GM21447 (cell line): ENCODE measurements around the gene CXCL13.
"Not testable (repeated sequence)": the region's sequence is repeated elsewhere in the genome, so short reads cannot be mapped to it uniquely, and the experiment has no call there.

ENCODE experiments used
- ATAC-seq: cut with Tn5 transposase; IDR thresholded peaks from one replicate; pipeline ENCODE4 v1.9.1; 2021; ENCODE audit not compliant: unreplicated experiment

Gene CXCL13

GRCh38 chr4:77652237-77652897 is 46.7 kb downstream of the CXCL13 start:
- no peak for ATAC-seq

- no peak for ATAC-seq
These were observed 47.6 kb downstream of the CXCL13 start for GRCh38 chr4:77653162-77653758.

GRCh38 chr4:77660318-77660717 is 54.7 kb downstream of the CXCL13 start:
- not testable (repeated sequence) for ATAC-seq
